ENCODE data around the gene NR3C1.

The NR3C1 gene

GRCh38 chr5:143231973-143232812, 171.3 kb downstream of the NR3C1 start:
- DNase-seq (ENCODE audit: low read depth): no peak

- DNase-seq (ENCODE audit: low read depth): no peak
These were observed 172.1 kb downstream of the NR3C1 start for GRCh38 chr5:143231416-143231815.

GRCh38 chr5:143230676-143230996, 172.8 kb downstream of the NR3C1 start:
- DNase-seq (ENCODE audit: low read depth): no peak

GRCh38 chr5:143229896-143230675, 173.4 kb downstream of the NR3C1 start:
- no peak for DNase-seq (ENCODE audit: low read depth)

GRCh38 chr5:143229426-143229895, 174.0 kb downstream of the NR3C1 start:
- DNase-seq (ENCODE audit: low read depth): no peak

- DNase-seq (ENCODE audit: low read depth): no peak
These were observed 174.7 kb downstream of the NR3C1 start for GRCh38 chr5:143228597-143229293.
